Measurements from ENCODE around the gene RTL1. TPM values are rescaled to one million over a fixed set of nuclear protein-coding genes. Genes with fewer than 3 reads are reported as not detected.

Gene RTL1
- total RNA-seq (not detected), polyA plus RNA-seq (not detected), total RNA-seq (not detected)

DNA sequence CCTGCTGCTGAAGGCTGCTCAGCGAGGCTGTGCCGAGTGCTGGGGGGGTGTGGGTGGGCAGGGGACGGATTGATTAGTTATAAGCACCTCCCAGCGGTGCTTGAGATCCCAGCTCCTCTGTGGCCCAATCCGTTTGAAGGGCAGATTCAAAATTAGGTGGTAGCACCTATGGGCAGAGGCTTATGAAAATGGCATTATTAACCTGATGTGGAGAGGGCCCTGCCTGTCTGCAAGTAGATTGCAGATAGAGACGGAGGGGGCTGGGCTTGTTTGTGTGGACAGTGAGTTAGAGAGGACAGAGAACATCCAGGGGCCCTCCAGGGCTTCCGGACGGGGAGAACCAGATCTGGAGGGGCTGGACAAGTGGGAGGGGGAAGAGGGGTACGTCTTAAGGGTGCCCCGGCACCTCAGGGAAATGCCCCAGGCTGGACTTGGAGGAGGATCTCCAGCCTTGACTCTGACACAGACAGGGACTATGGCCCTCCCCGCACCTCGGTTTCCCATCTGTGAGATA, at the start of gene RTL1:
RTL1 (minus strand) TSS at position 51 of the 514 bp plus-strand sequence. CDS start 18,934 bp downstream, outside the sequence.
- Mint-ChIP-seq H3K27me3 (peaks cover 52 to 72% (median 60%) of the 10 kb centered on the region in 5 donors), H3K27ac (no peak within 1 kb of the TSS), H3K36me3 (no peaks in the 10 kb centered on the region), H3K4me1 (peaks cover 0 to 8% (median 0%) of the 10 kb centered on the region in 7 donors), H3K9me3 (peaks cover 0 to 6% (median 0%) of the 10 kb centered on the region in 11 donors), H3K4me3 (no peak within 1 kb of the TSS)
- ATAC-seq (no peak), DNase-seq (no peak)
- H3K27me3 ChIP-seq (ENCODE audit: control insufficient read depth in 2 of 2, insufficient read depth in 2 of 2, low read length in 2 of 2): no peaks in the 10 kb centered on the region
- no peak within 1 kb of the TSS for H3K27ac ChIP-seq (ENCODE audit: low read depth, low read length)
- H3K9me3 ChIP-seq (ENCODE audit: control insufficient read depth in 2 of 3, low read length in 3 of 3): peaks cover 0 to 4% (median 0%) of the 10 kb centered on the region in 3 experiments
- no peak within 1 kb of the TSS for H3K4me3 ChIP-seq (ENCODE audit: low read length)
- intact Hi-C loops (cut with micrococcal nuclease): no loop called here
- H3K4me1 ChIP-seq (ENCODE audit: control insufficient read depth in 2 of 2, insufficient read depth in 2 of 2, low read length in 2 of 2): no peaks in the 10 kb centered on the region
- ChIA-PET CTCF (no interaction called here), POLR2A (no interaction called here)
- H3K36me3 ChIP-seq (ENCODE audit: control insufficient read depth in 2 of 3, insufficient read depth in 3 of 3, low read length in 3 of 3): no peaks in the 10 kb centered on the region

DNA sequence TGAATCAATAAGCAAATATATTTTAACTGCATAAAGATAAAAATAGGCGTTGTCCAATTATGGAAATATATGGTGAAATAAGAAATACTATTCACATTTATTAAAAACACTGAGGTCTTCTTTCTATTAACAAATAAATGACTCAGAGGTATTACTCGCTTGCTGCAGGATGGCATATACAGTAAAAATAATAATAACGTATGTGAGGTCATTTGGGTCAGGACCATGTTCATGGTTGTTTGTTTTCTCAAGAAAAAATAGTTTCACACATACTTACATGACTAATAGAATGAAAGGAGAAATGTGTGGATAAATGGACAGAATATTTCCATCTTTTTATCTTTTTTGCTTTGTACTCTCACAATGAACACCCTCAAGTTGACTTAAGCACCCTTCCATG, 46.5 kb upstream of the RTL1 start:
- H3K4me1 Mint-ChIP-seq: no peaks in the 10 kb centered on the region
- H3K4me1 ChIP-seq (ENCODE audit: control insufficient read depth in 2 of 2, insufficient read depth in 2 of 2, low read length in 2 of 2): no peaks in the 10 kb centered on the region
- intact Hi-C loops (cut with micrococcal nuclease): no loop called here
- DNase-seq (no peak), ATAC-seq (no peak)
- H3K36me3 Mint-ChIP-seq: no peaks in the 10 kb centered on the region
- H3K27ac ChIP-seq (ENCODE audit: low read depth, low read length): no peak overlapping the region
- POLR2A ChIA-PET: no interaction called here
- peaks cover 7 to 29% (median 12%) of the 10 kb centered on the region in 5 donors for H3K27me3 Mint-ChIP-seq
- H3K27me3 ChIP-seq (ENCODE audit: control insufficient read depth in 2 of 2, insufficient read depth in 2 of 2, low read length in 2 of 2): no peaks in the 10 kb centered on the region
- CTCF ChIA-PET: no interaction called here
- H3K4me3 ChIP-seq (ENCODE audit: low read length): no peak overlapping the region
- H3K9me3 ChIP-seq (ENCODE audit: control insufficient read depth in 2 of 3, low read length in 3 of 3): no peaks in the 10 kb centered on the region
- peaks cover 0 to 3% (median 0%) of the 10 kb centered on the region in 11 donors for H3K9me3 Mint-ChIP-seq
- no peak overlapping the region for H3K27ac Mint-ChIP-seq
- no peaks in the 10 kb centered on the region for H3K36me3 ChIP-seq (ENCODE audit: control insufficient read depth in 2 of 3, insufficient read depth in 3 of 3, low read length in 3 of 3)
- H3K4me3 Mint-ChIP-seq: no peak overlapping the region

DNA sequence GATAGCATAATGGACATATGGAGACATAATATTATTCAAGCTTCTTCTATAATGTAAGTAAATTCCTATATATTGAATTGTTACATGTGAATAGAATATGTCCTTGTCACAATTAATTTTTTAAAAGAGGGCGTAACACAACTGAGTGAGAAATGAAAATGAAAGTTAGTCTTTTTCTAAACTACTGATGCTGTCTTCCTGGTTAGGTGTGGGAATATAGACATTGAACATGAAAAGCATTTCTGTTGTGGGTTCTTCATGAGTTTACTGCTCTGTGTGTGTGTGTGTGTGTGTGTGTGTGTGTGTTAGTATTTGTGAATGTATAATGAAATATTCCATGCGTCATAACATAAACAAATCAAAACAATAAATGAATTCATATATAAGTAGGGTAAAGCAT, 40.5 kb upstream of the RTL1 start:
- Histone ChIP-seq H3K36me3 (ENCODE audit: control insufficient read depth in 2 of 3, insufficient read depth in 3 of 3, low read length in 3 of 3) (no peaks in the 10 kb centered on the region), H3K4me1 (ENCODE audit: control insufficient read depth in 2 of 2, insufficient read depth in 2 of 2, low read length in 2 of 2) (no peaks in the 10 kb centered on the region), H3K27me3 (ENCODE audit: control insufficient read depth in 2 of 2, insufficient read depth in 2 of 2, low read length in 2 of 2) (no peaks in the 10 kb centered on the region), H3K27ac (ENCODE audit: low read depth, low read length) (no peak overlapping the region), H3K9me3 (ENCODE audit: control insufficient read depth in 2 of 3, low read length in 3 of 3) (no peaks in the 10 kb centered on the region), H3K4me3 (ENCODE audit: low read length) (no peak overlapping the region)
- ChIA-PET POLR2A (no interaction called here), CTCF (no interaction called here)
- peaks cover 0 to 9% (median 4%) of the 10 kb centered on the region in 7 donors for H3K4me1 Mint-ChIP-seq
- ATAC-seq (no peak), DNase-seq (no peak)
- intact Hi-C loops (cut with micrococcal nuclease): no loop called here
- H3K4me3 Mint-ChIP-seq: peak overlapping the region in 7 of 10 donors; percentile 11 to 73 (median 42)
- peaks cover 3 to 23% (median 12%) of the 10 kb centered on the region in 5 donors for H3K27me3 Mint-ChIP-seq
- H3K9me3 Mint-ChIP-seq: peaks cover 0 to 3% (median 0%) of the 10 kb centered on the region in 11 donors
- no peaks in the 10 kb centered on the region for H3K36me3 Mint-ChIP-seq
- no peak overlapping the region for H3K27ac Mint-ChIP-seq

DNA sequence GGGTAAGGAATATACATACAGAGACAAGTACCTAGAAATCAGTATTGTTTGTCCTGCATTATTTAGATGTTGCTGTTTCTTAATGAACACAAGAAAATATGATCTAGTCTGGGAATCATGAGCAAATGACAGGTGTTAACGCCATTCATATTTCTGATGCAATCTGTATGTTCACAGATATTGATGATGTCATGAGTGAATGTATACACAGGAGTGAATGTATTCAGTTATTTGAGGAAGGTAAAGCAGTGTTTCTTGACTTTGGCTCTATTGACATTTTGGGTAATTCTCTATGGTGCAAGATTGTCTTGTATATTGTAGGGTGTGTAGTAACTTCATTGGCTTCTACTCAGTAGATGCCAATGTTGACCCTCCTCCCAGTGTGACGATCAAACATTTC, 26.7 kb upstream of the RTL1 start:
- Mint-ChIP-seq H3K9me3 (peaks cover 0 to 45% (median 20%) of the 10 kb centered on the region in 11 donors), H3K27ac (no peak overlapping the region), H3K4me3 (no peak overlapping the region), H3K4me1 (no peaks in the 10 kb centered on the region), H3K27me3 (peaks cover 9 to 52% (median 31%) of the 10 kb centered on the region in 5 donors), H3K36me3 (peaks cover 0 to 6% (median 0%) of the 10 kb centered on the region in 5 donors)
- intact Hi-C loops (cut with micrococcal nuclease): no loop called here
- peaks cover 0 to 3% of the 10 kb centered on the region in 2 donors for H3K27me3 ChIP-seq (ENCODE audit: control insufficient read depth in 2 of 2, insufficient read depth in 2 of 2, low read length in 2 of 2)
- CTCF ChIA-PET: no interaction called here
- H3K4me3 ChIP-seq (ENCODE audit: low read length): no peak overlapping the region
- H3K36me3 ChIP-seq (ENCODE audit: control insufficient read depth in 2 of 3, insufficient read depth in 3 of 3, low read length in 3 of 3): no peaks in the 10 kb centered on the region
- H3K4me1 ChIP-seq (ENCODE audit: control insufficient read depth in 2 of 2, insufficient read depth in 2 of 2, low read length in 2 of 2): no peaks in the 10 kb centered on the region
- POLR2A ChIA-PET: no interaction called here
- DNase-seq (no peak), ATAC-seq (no peak)
- no peaks in the 10 kb centered on the region for H3K9me3 ChIP-seq (ENCODE audit: control insufficient read depth in 2 of 3, low read length in 3 of 3)
- no peak overlapping the region for H3K27ac ChIP-seq (ENCODE audit: low read depth, low read length)

DNA sequence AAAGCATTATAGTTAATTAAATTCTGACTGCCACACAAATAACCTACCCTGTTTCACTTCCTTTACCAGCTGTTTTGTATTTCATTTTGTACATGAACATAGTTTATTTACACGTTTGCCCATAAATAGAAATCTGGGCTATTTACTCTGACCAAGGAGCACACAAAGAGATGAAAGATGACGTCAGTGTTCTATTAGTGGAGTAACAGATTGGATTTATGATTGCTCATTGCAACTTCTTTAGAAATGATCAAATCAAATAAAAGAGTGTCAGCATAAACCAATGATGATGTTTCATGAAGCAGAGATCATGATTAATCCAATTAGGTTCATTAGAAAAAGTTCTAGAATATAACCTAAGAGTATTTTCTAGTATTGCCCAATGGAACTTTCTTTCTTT, 12.0 kb upstream of the RTL1 start:
- Histone ChIP-seq H3K36me3 (ENCODE audit: control insufficient read depth in 2 of 3, insufficient read depth in 3 of 3, low read length in 3 of 3) (no peaks in the 10 kb centered on the region), H3K4me1 (ENCODE audit: control insufficient read depth in 2 of 2, insufficient read depth in 2 of 2, low read length in 2 of 2) (no peaks in the 10 kb centered on the region), H3K27me3 (ENCODE audit: control insufficient read depth in 2 of 2, insufficient read depth in 2 of 2, low read length in 2 of 2) (no peaks in the 10 kb centered on the region), H3K27ac (ENCODE audit: low read depth, low read length) (no peak overlapping the region), H3K4me3 (ENCODE audit: low read length) (no peak overlapping the region), H3K9me3 (ENCODE audit: control insufficient read depth in 2 of 3, low read length in 3 of 3) (no peaks in the 10 kb centered on the region)
- POLR2A ChIA-PET: no interaction called here
- intact Hi-C loops (cut with micrococcal nuclease): no loop called here
- no peaks in the 10 kb centered on the region for H3K36me3 Mint-ChIP-seq
- H3K9me3 Mint-ChIP-seq: no peaks in the 10 kb centered on the region
- H3K27me3 Mint-ChIP-seq: peaks cover 5 to 35% (median 11%) of the 10 kb centered on the region in 5 donors
- CTCF ChIA-PET: no interaction called here
- DNase-seq (no peak), ATAC-seq (no peak)
- H3K27ac Mint-ChIP-seq: no peak overlapping the region
- H3K4me1 Mint-ChIP-seq: no peaks in the 10 kb centered on the region
- H3K4me3 Mint-ChIP-seq: no peak overlapping the region

DNA sequence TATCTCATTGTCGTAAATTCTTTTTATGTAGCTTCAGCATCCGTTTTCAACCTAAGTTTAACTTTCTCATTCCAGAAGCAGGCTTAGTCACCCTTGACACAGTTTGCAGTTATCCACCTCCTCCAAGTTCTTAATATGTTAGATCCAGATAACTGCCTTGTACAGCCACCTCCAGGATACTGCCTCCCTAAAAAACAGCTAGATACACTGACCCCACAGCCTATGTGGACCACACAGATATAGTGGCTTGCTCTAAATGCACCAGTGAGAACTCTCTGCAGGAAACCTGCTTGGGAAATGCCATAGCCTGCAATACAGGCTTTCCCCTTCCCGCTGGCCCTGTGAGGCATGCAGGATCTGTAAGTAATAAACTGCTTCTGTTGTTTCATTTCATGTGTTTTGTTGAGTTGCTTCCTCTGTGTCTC, 11.1 kb upstream of the RTL1 start:
- Mint-ChIP-seq H3K4me3 (no peak overlapping the region), H3K27me3 (peaks cover 3 to 33% (median 11%) of the 10 kb centered on the region in 5 donors), H3K4me1 (no peaks in the 10 kb centered on the region), H3K9me3 (no peaks in the 10 kb centered on the region), H3K36me3 (no peaks in the 10 kb centered on the region), H3K27ac (no peak overlapping the region)
- Histone ChIP-seq H3K27me3 (ENCODE audit: control insufficient read depth in 2 of 2, insufficient read depth in 2 of 2, low read length in 2 of 2) (no peaks in the 10 kb centered on the region), H3K4me1 (ENCODE audit: control insufficient read depth in 2 of 2, insufficient read depth in 2 of 2, low read length in 2 of 2) (no peaks in the 10 kb centered on the region), H3K36me3 (ENCODE audit: control insufficient read depth in 2 of 3, insufficient read depth in 3 of 3, low read length in 3 of 3) (no peaks in the 10 kb centered on the region), H3K9me3 (ENCODE audit: control insufficient read depth in 2 of 3, low read length in 3 of 3) (no peaks in the 10 kb centered on the region), H3K4me3 (ENCODE audit: low read length) (no peak overlapping the region), H3K27ac (ENCODE audit: low read depth, low read length) (no peak overlapping the region)
- DNase-seq (no peak), ATAC-seq (no peak)
- ChIA-PET CTCF (no interaction called here), POLR2A (no interaction called here)
- intact Hi-C loops (cut with micrococcal nuclease): no loop called here

DNA sequence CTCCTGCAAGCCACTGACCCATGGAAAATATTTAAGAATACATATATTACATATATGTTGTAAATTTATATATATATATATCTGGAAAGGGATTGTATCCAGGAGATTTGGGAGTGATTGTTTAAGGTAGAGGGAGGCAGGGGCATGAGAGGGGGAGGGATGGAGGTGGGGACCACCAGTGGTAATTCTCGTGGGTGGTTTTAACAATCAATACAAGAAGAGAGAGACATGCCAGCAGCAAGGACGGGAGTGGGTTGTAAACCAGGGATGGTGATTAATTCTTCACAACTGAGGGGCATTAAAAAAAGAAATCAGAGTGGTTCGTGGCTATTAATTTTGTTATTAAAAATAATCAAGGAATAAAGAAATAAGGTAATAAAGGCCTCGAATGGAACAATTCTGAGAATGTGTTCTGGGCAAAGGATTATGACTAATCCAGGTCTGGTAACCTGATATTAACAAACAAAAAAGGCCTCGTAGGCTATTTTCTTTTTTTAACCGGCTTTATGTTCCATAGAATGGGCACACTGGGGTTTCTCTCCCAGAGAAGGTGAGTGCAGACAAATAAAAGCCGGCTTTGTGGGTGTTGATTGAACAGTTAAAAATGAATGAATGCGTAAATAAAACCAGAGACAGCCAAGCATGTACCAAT, 8.3 kb upstream of the RTL1 start:
- Mint-ChIP-seq H3K4me3 (no peak overlapping the region), H3K27ac (no peak overlapping the region), H3K27me3 (peaks cover 3 to 26% (median 14%) of the 10 kb centered on the region in 5 donors), H3K4me1 (no peaks in the 10 kb centered on the region), H3K9me3 (no peaks in the 10 kb centered on the region), H3K36me3 (no peaks in the 10 kb centered on the region)
- intact Hi-C loops (cut with micrococcal nuclease): no loop called here
- Histone ChIP-seq H3K4me3 (ENCODE audit: low read length) (no peak overlapping the region), H3K4me1 (ENCODE audit: control insufficient read depth in 2 of 2, insufficient read depth in 2 of 2, low read length in 2 of 2) (no peaks in the 10 kb centered on the region), H3K27ac (ENCODE audit: low read depth, low read length) (no peak overlapping the region), H3K36me3 (ENCODE audit: control insufficient read depth in 2 of 3, insufficient read depth in 3 of 3, low read length in 3 of 3) (no peaks in the 10 kb centered on the region), H3K9me3 (ENCODE audit: control insufficient read depth in 2 of 3, low read length in 3 of 3) (no peaks in the 10 kb centered on the region), H3K27me3 (ENCODE audit: control insufficient read depth in 2 of 2, insufficient read depth in 2 of 2, low read length in 2 of 2) (no peaks in the 10 kb centered on the region)
- DNase-seq: no peak
- ChIA-PET POLR2A (no interaction called here), CTCF (no interaction called here)
- no peak for ATAC-seq
